ENCODE data around the gene TUBGCP3.

Gene TUBGCP3

GRCh38 chr13:112531263-112531794, 56.6 kb downstream of the TUBGCP3 start:
- Histone ChIP-seq H3K4me1 (ENCODE audit: control insufficient read depth, low read length) (no peaks in the 10 kb centered on the region), H3K27ac (ENCODE audit: low read depth, low read length) (no peak overlapping the region), H3F3A (ENCODE audit: control insufficient read depth, insufficient read depth) (no peaks in the 10 kb centered on the region), H3K9me2 (replicated peaks; ENCODE audit: control insufficient read depth, low read length) (no peaks in the 10 kb centered on the region), H3K4me2 (ENCODE audit: low read length) (no peak overlapping the region), H3K27me3 (ENCODE audit: control insufficient read depth, low read length) (no peaks in the 10 kb centered on the region), H4K20me1 (ENCODE audit: control insufficient read depth, insufficient read depth, low read depth, low read length) (no peaks in the 10 kb centered on the region), H3K36me3 (ENCODE audit: control insufficient read depth, low read length) (peaks cover 18% of the 10 kb centered on the region), H3K9me3 (ENCODE audit: control insufficient read depth, insufficient read depth, low read length) (no peaks in the 10 kb centered on the region), H3K4me3 (ENCODE audit: low read length) (no peak overlapping the region), H3K79me2 (ENCODE audit: control insufficient read depth, low read length) (no peaks in the 10 kb centered on the region)
- no peak for TF ChIP-seq CTCF (IDR thresholded peaks at IDR 0.05; ENCODE audit: low read depth, low read length, poor library complexity, severe bottlenecking)
- no peak for TF ChIP-seq EZH2phosphoT487 (IDR thresholded peaks at IDR 0.05; ENCODE audit: borderline replicate concordance, low read length)

GRCh38 chr13:112530861-112531260, 57.1 kb downstream of the TUBGCP3 start:
- Histone ChIP-seq H3K9me3 (ENCODE audit: control insufficient read depth, insufficient read depth, low read length) (no peaks in the 10 kb centered on the region), H3K4me3 (ENCODE audit: low read length) (no peak overlapping the region), H3K36me3 (ENCODE audit: control insufficient read depth, low read length) (peaks cover 23% of the 10 kb centered on the region), H3K27ac (ENCODE audit: low read depth, low read length) (no peak overlapping the region), H3K79me2 (ENCODE audit: control insufficient read depth, low read length) (no peaks in the 10 kb centered on the region; the same call in 1 of the 2 replicates), H3K4me1 (ENCODE audit: control insufficient read depth, low read length) (no peaks in the 10 kb centered on the region), H3K9me2 (replicated peaks; ENCODE audit: control insufficient read depth, low read length) (no peaks in the 10 kb centered on the region), H3F3A (ENCODE audit: control insufficient read depth, insufficient read depth) (no peaks in the 10 kb centered on the region), H4K20me1 (ENCODE audit: control insufficient read depth, insufficient read depth, low read depth, low read length) (no peaks in the 10 kb centered on the region), H3K27me3 (ENCODE audit: control insufficient read depth, low read length) (no peaks in the 10 kb centered on the region), H3K4me2 (ENCODE audit: low read length) (no peak overlapping the region)
- TF ChIP-seq CTCF (IDR thresholded peaks at IDR 0.05; ENCODE audit: low read depth, low read length, poor library complexity, severe bottlenecking) (no peak), EZH2phosphoT487 (IDR thresholded peaks at IDR 0.05; ENCODE audit: borderline replicate concordance, low read length) (no peak)

- H3K4me2 ChIP-seq (ENCODE audit: low read length), result no peak overlapping the region
- peaks cover 29% of the 10 kb centered on the region for H3K36me3 ChIP-seq (ENCODE audit: control insufficient read depth, low read length)
- H3F3A ChIP-seq (ENCODE audit: control insufficient read depth, insufficient read depth), result no peaks in the 10 kb centered on the region
- no peaks in the 10 kb centered on the region for H4K20me1 ChIP-seq (ENCODE audit: control insufficient read depth, insufficient read depth, low read depth, low read length)
- H3K79me2 ChIP-seq (ENCODE audit: control insufficient read depth, low read length), result no peaks in the 10 kb centered on the region; the same call in 1 of the 2 replicates
- H3K9me2 ChIP-seq (replicated peaks; ENCODE audit: control insufficient read depth, low read length), result no peaks in the 10 kb centered on the region
- H3K27ac ChIP-seq (ENCODE audit: low read depth, low read length), result no peak overlapping the region
- H3K9me3 ChIP-seq (ENCODE audit: control insufficient read depth, insufficient read depth, low read length), result no peaks in the 10 kb centered on the region
- H3K27me3 ChIP-seq (ENCODE audit: control insufficient read depth, low read length), result no peaks in the 10 kb centered on the region
- no peak overlapping the region for H3K4me3 ChIP-seq (ENCODE audit: low read length)
- H3K4me1 ChIP-seq (ENCODE audit: control insufficient read depth, low read length), result no peaks in the 10 kb centered on the region
- TF ChIP-seq CTCF (IDR thresholded peaks at IDR 0.05; ENCODE audit: low read depth, low read length, poor library complexity, severe bottlenecking), result no peak
- TF ChIP-seq EZH2phosphoT487 (IDR thresholded peaks at IDR 0.05; ENCODE audit: borderline replicate concordance, low read length), result no peak
Observed at GRCh38 chr13:112529216-112529615, 58.7 kb downstream of the TUBGCP3 start.

Data from DOHH2 (cell line).